H9 (cell line): ENCODE results near the gene PRRC1. TPM values are rescaled to one million over a fixed set of nuclear protein-coding genes. Genes with fewer than 3 reads are reported as not detected.

Experiments
- DNase-seq: peaks from one replicate; pipeline ENCODE4 v3.0.0-alpha.2; 2017
- H2AFZ ChIP-seq: one replicate; pipeline ENCODE4 v1.6.1; 2013; ENCODE audit warnings: mild to moderate bottlenecking, low read length, control low read depth, moderate library complexity
- H2AK5ac ChIP-seq: 2 replicates; pipeline ENCODE4 v1.6.1; 2013; ENCODE audit warnings: low read length, control low read depth, mixed read lengths; ENCODE audit not compliant: insufficient read length
- H2BK120ac ChIP-seq: one replicate; pipeline ENCODE4 v1.6.1; 2013; ENCODE audit warnings: low read depth, mild to moderate bottlenecking, low read length, control low read depth, inconsistent platforms; ENCODE audit not compliant: poor library complexity, severe bottlenecking
- H2BK12ac ChIP-seq: 2 replicates; pipeline ENCODE4 v1.6.1; 2013; ENCODE audit warnings: low read length, control low read depth, mixed read lengths, low read depth; ENCODE audit not compliant: insufficient read length
- H2BK15ac ChIP-seq: 2 replicates; pipeline ENCODE4 v1.6.1; 2013; ENCODE audit warnings: low read depth, low read length, control low read depth
- H2BK20ac ChIP-seq: one replicate; pipeline ENCODE4 v1.6.1; 2013; ENCODE audit warnings: low read depth, mild to moderate bottlenecking, low read length, control low read depth, inconsistent platforms; ENCODE audit not compliant: poor library complexity, severe bottlenecking
- H2BK5ac ChIP-seq: 2 replicates; pipeline ENCODE4 v1.6.1; 2013; ENCODE audit warnings: low read length, control low read depth, mixed read lengths; ENCODE audit not compliant: insufficient read length
- H3K14ac ChIP-seq: 2 replicates; pipeline ENCODE4 v1.6.1; 2013; ENCODE audit warnings: low read length, control low read depth; ENCODE audit not compliant: insufficient read depth
- H3K18ac ChIP-seq: 2 replicates; pipeline ENCODE4 v1.6.1; 2013; ENCODE audit warnings: low read depth, mild to moderate bottlenecking, mixed read lengths, low read length, control low read depth; ENCODE audit not compliant: insufficient read length
- H3K23ac ChIP-seq: 2 replicates; pipeline ENCODE4 v1.6.1; 2013; ENCODE audit warnings: low read length, control low read depth, mixed read lengths, low read depth; ENCODE audit not compliant: insufficient read length
- H3K23me2 ChIP-seq: 2 replicates; pipeline ENCODE4 v1.6.1; 2013; ENCODE audit warnings: low read depth, mild to moderate bottlenecking, mixed read lengths, low read length, control low read depth; ENCODE audit not compliant: insufficient read length, poor library complexity, severe bottlenecking
- H3K27ac ChIP-seq: 2 replicates; pipeline ENCODE4 v1.5.1; 2013; ENCODE audit warnings: low read length, control low read depth, mixed read lengths, low read depth; ENCODE audit not compliant: insufficient read length
- H3K27me3 ChIP-seq: 2 replicates; pipeline ENCODE4 v1.6.1; 2013; ENCODE audit warnings: low read length, control low read depth, inconsistent platforms; ENCODE audit not compliant: insufficient read depth
- H3K4ac ChIP-seq: 2 replicates; pipeline ENCODE4 v1.6.1; 2013; ENCODE audit warnings: low read depth, mild to moderate bottlenecking, control low read depth, inconsistent platforms, low read length, moderate library complexity
- H3K4me1 ChIP-seq: 2 replicates; pipeline ENCODE4 v1.6.1; 2013; ENCODE audit warnings: low read length, control low read depth, inconsistent platforms; ENCODE audit not compliant: insufficient read depth
- H3K4me2 ChIP-seq: 2 replicates; pipeline ENCODE4 v1.6.1; 2013; ENCODE audit warnings: low read length, control low read depth, mixed read lengths; ENCODE audit not compliant: insufficient read length, insufficient read depth
- H3K56ac ChIP-seq: 2 replicates; pipeline ENCODE4 v1.6.1; 2013; ENCODE audit warnings: low read depth, mild to moderate bottlenecking, mixed read lengths, low read length, control low read depth; ENCODE audit not compliant: insufficient read length
- H3K79me1 ChIP-seq: 2 replicates; pipeline ENCODE4 v1.6.1; 2013; ENCODE audit warnings: low read depth, mild to moderate bottlenecking, moderate library complexity, low read length, control low read depth, inconsistent platforms; ENCODE audit not compliant: insufficient read depth, poor library complexity, severe bottlenecking
- H3K79me2 ChIP-seq: 2 replicates; pipeline ENCODE4 v1.6.1; 2013; ENCODE audit warnings: low read length, control low read depth, inconsistent platforms; ENCODE audit not compliant: insufficient read depth
- H3K9ac ChIP-seq: 2 replicates; pipeline ENCODE4 v1.6.1; 2013; ENCODE audit warnings: low read length, control low read depth, mixed read lengths; ENCODE audit not compliant: insufficient read length; ENCODE audit errors: extremely low read depth
- H3K9me3 ChIP-seq: one replicate; pipeline ENCODE4 v1.6.1; 2013; ENCODE audit warnings: low read depth, low read length, inconsistent platforms; ENCODE audit not compliant: control insufficient read depth
- H3T11ph ChIP-seq: one replicate; pipeline ENCODE4 v1.6.1; 2013; ENCODE audit warnings: mild to moderate bottlenecking, low read length, control low read depth, inconsistent platforms
- H4K20me1 ChIP-seq: one replicate; pipeline ENCODE4 v1.6.1; 2013; ENCODE audit not compliant: control insufficient read depth, insufficient read length, insufficient read depth
- H4K5ac ChIP-seq: 2 replicates; pipeline ENCODE4 v1.6.1; 2013; ENCODE audit warnings: low read depth, mild to moderate bottlenecking, mixed read lengths, low read length, control low read depth; ENCODE audit not compliant: insufficient read length
- H4K8ac ChIP-seq: replicated peaks from 2 replicates; pipeline ENCODE4 v1.6.1; 2013; ENCODE audit warnings: low read length, control low read depth, mixed read lengths, low read depth; ENCODE audit not compliant: insufficient read length
- H4K91ac ChIP-seq: 2 replicates; pipeline ENCODE4 v1.6.1; 2013; ENCODE audit warnings: low read depth, mild to moderate bottlenecking, moderate library complexity, mixed read lengths, low read length, control low read depth; ENCODE audit not compliant: insufficient read length
- H3K27ac Mint-ChIP-seq, 3 experiments: 2 replicates in 2 of 3; 3 replicates in 1 of 3; pipeline ENCODE4 v1.8.0; 2020 to 2021; ENCODE audit warnings: mixed read lengths in 3 of 3, mild to moderate bottlenecking in 1 of 3, moderate library complexity in 1 of 3
- H3K27me3 Mint-ChIP-seq: 2 replicates; pipeline ENCODE4 v1.8.0; 2021; ENCODE audit warnings: low read depth, mild to moderate bottlenecking, moderate library complexity, mixed read lengths
- H3K36me3 Mint-ChIP-seq, 3 experiments: 2 replicates in 2 of 3; 3 replicates in 1 of 3; pipeline ENCODE4 v1.8.0; 2020 to 2021; ENCODE audit warnings: low read depth in 3 of 3, mixed read lengths in 3 of 3; ENCODE audit not compliant: insufficient read depth in 1 of 3
- H3K4me1 Mint-ChIP-seq, 2 experiments: 2 replicates each; pipeline ENCODE4 v1.8.0; 2020; ENCODE audit warnings: mixed read lengths in 2 of 2
- H3K4me3 Mint-ChIP-seq, 2 experiments: 2 replicates in 1 of 2; 3 replicates in 1 of 2; pipeline ENCODE4 v1.8.0; 2020 to 2021; ENCODE audit warnings: mild to moderate bottlenecking in 2 of 2, mixed read lengths in 2 of 2, moderate library complexity in 1 of 2
- H3K9me3 Mint-ChIP-seq, 2 experiments: 2 replicates in 1 of 2; 3 replicates in 1 of 2; pipeline ENCODE4 v1.8.0; 2020; ENCODE audit warnings: mild to moderate bottlenecking in 2 of 2, mixed read lengths in 2 of 2, moderate library complexity in 1 of 2
- CTCF ChIP-seq: fragments of 200-600 bp; sonication (generic); conservative IDR thresholded peaks from 3 replicates; pipeline ENCODE4 v1.8.0; 2021; ENCODE audit warnings: antibody characterized with exemption, mild to moderate bottlenecking
- WGBS: extraction: QIAGEN DNeasy Blood & Tissue Kit; methylation state at CpG from one replicate; pipeline ENCODE4 v1.1.7; 2013; ENCODE audit warnings: missing lambda C conversion rate, low lambda C conversion rate, mixed read lengths; ENCODE audit not compliant: insufficient read length; ENCODE audit errors: extremely low coverage; 5-methylcytosine and 5-hydroxymethylcytosine counted together
- total RNA-seq: library from RNA; stranded (reverse); gene quantifications from 2 replicates; pipeline ENCODE4 v1.2.1, GENCODE V29; 2021

The PRRC1 gene
- total RNA-seq, 1 experiment from 2014 or later = 70.7 TPM

- no peak overlapping the region for H4K91ac ChIP-seq
- H4K20me1 ChIP-seq = no peaks in the 10 kb centered on the region
- Mint-ChIP-seq H3K4me1 (peaks cover 5 to 6% of the 10 kb centered on the region in 2 experiments), H3K27me3 (peaks cover 3% of the 10 kb centered on the region; the same call in 1 of the 2 replicates), H3K27ac (no peak overlapping the region), H3K9me3 (peaks cover 0 to 3% of the 10 kb centered on the region in 2 experiments; a peak in 1 of 5 replicates), H3K36me3 (no peaks in the 10 kb centered on the region), H3K4me3 (no peak overlapping the region)
- WGBS = no CpG with 5 or more reads among the region's 3 CpGs
- H3T11ph ChIP-seq = no peak overlapping the region
- H3K23ac ChIP-seq = no peak overlapping the region
- no peak overlapping the region for H3K4ac ChIP-seq
- no peak overlapping the region for H2BK12ac ChIP-seq
- H3K56ac ChIP-seq = no peak overlapping the region
- H4K5ac ChIP-seq = no peak overlapping the region
- no peak overlapping the region for H2BK20ac ChIP-seq
- H3K27me3 ChIP-seq = no peaks in the 10 kb centered on the region
- no peaks in the 10 kb centered on the region for H3K79me1 ChIP-seq
- TF ChIP-seq CTCF = no peak
- no peak overlapping the region for H3K18ac ChIP-seq
- no peak overlapping the region for H2AFZ ChIP-seq
- no peaks in the 10 kb centered on the region for H3K9me3 ChIP-seq
- DNase-seq = no peak
- peaks cover 4% of the 10 kb centered on the region; the same call in 1 of the 2 replicates for H3K79me2 ChIP-seq
- H2BK120ac ChIP-seq = no peak overlapping the region
- H3K9ac ChIP-seq = no peak overlapping the region
- no peak overlapping the region for H3K14ac ChIP-seq
- H3K4me1 ChIP-seq = no peaks in the 10 kb centered on the region
- no peak overlapping the region for H2BK15ac ChIP-seq
- H3K4me2 ChIP-seq = no peak overlapping the region
- H2AK5ac ChIP-seq = no peak overlapping the region
- H3K23me2 ChIP-seq = peaks cover 4% of the 10 kb centered on the region
- H2BK5ac ChIP-seq = no peak overlapping the region
- no peak overlapping the region for H4K8ac ChIP-seq
- no peak overlapping the region for H3K27ac ChIP-seq
Observed at GRCh38 chr5:127513408-127513970, 4.0 kb upstream of the PRRC1 start.
